ENCODE data around the gene MAGI1.
A peak's percentile ranks its signal among the peaks of the same experiment; 100 is the strongest.

MAGI1 gene

GRCh38 chr3:65444447-65444815, 594.3 kb downstream of the MAGI1 start:
- no peak for DNase-seq

- DNase-seq, result no peak
These were observed 594.8 kb downstream of the MAGI1 start for GRCh38 chr3:65443739-65444446.

- peak in 1 of 5 experiments; percentile 29 for DNase-seq
These were observed 599.0 kb downstream of the MAGI1 start for GRCh38 chr3:65439641-65440284.

GRCh38 chr3:65438612-65439011, 600.1 kb downstream of the MAGI1 start:
- no peak for DNase-seq

GRCh38 chr3:65438096-65438495, 600.6 kb downstream of the MAGI1 start:
- no peak for DNase-seq

- no peak for DNase-seq
These were observed 602.1 kb downstream of the MAGI1 start for GRCh38 chr3:65436580-65436979.

- DNase-seq, result no peak
These were observed 605.2 kb downstream of the MAGI1 start for GRCh38 chr3:65433480-65433879.

GRCh38 chr3:65432388-65433003, 606.2 kb downstream of the MAGI1 start:
- no peak for DNase-seq

- no peak for DNase-seq
These were observed 612.8 kb downstream of the MAGI1 start for GRCh38 chr3:65425880-65426279.

- no peak for DNase-seq
These were observed 616.6 kb downstream of the MAGI1 start for GRCh38 chr3:65422154-65422553.

GRCh38 chr3:65419233-65419632, 619.5 kb downstream of the MAGI1 start:
- DNase-seq, result no peak

- DNase-seq, result no peak
These were observed 624.8 kb downstream of the MAGI1 start for GRCh38 chr3:65413891-65414290.

- no peak for DNase-seq
These were observed 626.1 kb downstream of the MAGI1 start for GRCh38 chr3:65412588-65412987.

GRCh38 chr3:65411367-65411766, 627.4 kb downstream of the MAGI1 start:
- no peak for DNase-seq

- DNase-seq, result no peak
These were observed 629.5 kb downstream of the MAGI1 start for GRCh38 chr3:65409176-65409569.

GRCh38 chr3:65408531-65409175, 630.1 kb downstream of the MAGI1 start:
- no peak for DNase-seq

- DNase-seq, result no peak
These were observed 632.2 kb downstream of the MAGI1 start for GRCh38 chr3:65406470-65406869.

GRCh38 chr3:65402597-65402996, 636.1 kb downstream of the MAGI1 start:
- no peak for DNase-seq

- no peak for DNase-seq
These were observed 637.1 kb downstream of the MAGI1 start for GRCh38 chr3:65401359-65402305.

GRCh38 chr3:65400899-65401298, 637.8 kb downstream of the MAGI1 start:
- no peak for DNase-seq

GRCh38 chr3:65398953-65399352, 639.8 kb downstream of the MAGI1 start:
- DNase-seq, result no peak

- DNase-seq, result no peak
These were observed 642.6 kb downstream of the MAGI1 start for GRCh38 chr3:65396078-65396477.

GRCh38 chr3:65391068-65391467, 647.6 kb downstream of the MAGI1 start:
- DNase-seq, result no peak

Measured in T-helper 2 cell (primary cell).